NCI-H1930 (cell line): ENCODE measurements around the gene ADARB2.
"Not testable (repeated sequence)": the region's sequence is repeated elsewhere in the genome, so short reads cannot be mapped to it uniquely, and the experiment has no call there.

ENCODE experiments used
- DNase-seq, 2 experiments: peaks; one replicate each; lab custom pipeline; 2025; lab: John Stamatoyannopoulos, UW

ADARB2 gene

DNA sequence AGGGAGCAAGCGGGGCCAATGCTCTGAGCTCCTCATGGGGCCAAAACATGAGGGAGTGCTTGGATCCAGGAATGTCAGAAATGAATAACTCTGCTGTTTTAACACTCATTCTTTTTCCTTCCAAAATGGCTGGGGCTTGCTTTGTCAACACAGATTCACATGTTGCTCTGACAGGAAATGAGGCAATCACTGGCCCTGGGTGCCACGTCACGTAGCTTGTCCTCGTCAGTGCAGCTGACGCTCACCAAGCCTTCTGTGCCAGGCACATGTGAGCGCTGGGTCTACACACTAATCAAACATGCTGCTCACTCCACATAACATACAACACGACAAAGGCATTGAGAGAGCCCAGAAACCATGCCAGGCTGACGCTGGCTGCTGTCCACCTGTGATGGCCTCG, 482.2 kb downstream of the ADARB2 start:
- DNase-seq = no peak

DNA sequence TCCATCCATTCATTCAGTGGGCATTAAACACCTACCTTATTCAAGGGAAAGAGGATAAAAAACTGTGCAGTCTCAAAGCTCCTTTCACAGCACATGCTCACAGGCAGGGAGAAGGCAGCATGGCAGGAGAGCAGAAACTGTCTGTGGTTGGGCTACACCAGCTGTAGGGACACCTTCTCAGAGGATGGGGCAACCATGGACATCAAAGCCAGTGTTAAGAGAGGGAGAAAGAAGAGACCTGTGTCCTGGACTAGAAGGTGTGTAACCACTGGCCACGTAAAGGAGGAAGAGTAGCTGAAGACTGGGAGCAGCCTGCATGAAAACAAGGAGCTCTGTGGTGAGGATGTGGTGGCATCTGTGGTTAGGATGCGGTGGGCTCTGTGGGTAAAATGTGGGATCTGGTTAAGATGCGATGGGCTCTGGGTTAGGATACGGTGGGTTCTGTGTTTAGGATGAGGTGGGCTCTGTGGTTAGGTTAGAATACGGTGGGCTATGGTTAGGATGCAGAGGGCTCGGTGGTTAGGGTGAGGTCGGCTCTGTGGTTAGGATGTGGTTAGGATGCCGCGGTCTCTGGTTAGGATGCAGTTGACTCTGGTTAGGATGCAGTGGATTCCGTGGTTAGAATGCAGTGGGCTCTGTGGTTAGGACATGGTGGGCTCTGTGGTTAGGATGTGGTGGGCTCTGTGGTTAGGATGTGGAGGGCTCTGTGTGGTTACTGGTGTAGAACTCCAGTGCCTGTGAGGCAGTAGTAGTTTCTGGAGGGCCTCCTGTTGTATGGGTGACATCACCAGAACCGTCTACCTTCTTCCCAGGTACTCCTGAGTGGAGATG, 483.6 kb downstream of the ADARB2 start:
- no peak for DNase-seq

DNA sequence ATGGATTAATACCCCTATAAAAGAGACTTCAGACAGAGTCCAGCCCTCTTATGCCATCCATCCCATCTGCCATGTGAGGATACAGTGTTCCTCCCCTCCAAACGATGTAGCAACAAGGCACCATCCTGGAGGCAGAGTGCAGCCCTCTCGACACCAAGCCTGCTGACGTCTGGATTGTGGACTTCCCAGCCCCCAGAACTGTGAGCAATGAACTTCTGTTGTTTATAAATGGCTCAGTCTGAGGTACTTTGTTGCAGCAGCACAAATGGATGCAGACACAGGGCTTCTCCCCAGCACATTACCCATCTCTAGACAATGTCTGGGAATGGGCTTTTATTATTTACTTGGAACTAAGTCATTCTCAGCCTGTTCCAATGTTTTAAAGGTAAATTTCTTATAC, 485.6 kb downstream of the ADARB2 start:
- DNase-seq = no peak

DNA sequence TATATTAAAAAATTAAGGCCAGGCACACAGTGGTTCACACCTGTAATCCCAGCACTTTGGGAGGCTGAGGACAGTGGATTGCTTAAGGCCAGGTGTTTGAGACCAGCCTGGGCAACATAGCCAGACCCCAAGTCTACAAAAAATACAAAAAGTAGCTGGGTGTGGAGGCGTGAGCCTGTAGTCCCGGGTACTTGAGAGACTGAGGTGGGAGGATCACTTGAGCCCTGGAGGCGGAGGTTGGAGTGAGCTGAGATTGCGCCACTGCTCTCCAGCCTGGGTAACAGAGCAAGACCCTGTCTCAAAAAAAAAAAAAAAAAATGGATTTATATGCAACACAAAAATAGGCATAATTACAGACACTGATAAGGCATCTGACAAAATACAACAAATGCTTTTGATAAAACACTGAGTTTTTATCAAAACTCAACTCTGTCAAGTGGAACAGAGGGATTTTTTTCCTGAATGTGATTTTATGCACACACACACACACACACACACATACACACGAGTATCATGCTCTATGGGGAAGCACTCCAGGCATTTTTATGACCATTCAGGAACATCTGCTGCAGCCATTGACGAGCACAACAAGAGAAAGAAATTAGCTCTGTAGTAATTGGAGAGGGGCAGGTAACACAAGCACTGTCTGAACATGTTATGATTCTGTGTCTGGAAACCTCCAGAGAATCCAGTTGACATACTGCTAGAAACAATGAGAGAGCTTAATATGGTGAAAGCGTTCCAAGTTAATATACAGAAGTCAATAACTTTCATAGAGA, 488.0 kb downstream of the ADARB2 start:
- DNase-seq = no peak

DNA sequence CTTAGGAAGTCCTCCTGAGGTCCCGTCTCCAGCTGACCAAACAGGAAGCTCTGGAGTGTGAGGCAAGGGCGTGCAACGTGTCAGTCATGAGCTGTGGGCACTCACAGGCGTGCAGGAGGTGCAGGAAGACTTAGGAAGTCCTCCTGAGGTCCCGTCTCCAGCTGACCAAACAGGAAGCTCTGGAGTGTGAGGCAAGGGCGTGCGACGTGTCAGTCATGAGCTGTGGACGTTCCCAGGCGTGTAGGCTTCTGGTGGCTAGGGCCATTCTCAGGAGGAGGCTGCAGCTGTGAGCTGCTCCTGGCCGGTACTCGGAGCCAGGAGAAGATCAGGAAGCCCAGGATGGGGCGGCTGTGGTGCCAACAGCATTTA, 489.1 kb downstream of the ADARB2 start:
- DNase-seq = not testable (repeated sequence)

DNA sequence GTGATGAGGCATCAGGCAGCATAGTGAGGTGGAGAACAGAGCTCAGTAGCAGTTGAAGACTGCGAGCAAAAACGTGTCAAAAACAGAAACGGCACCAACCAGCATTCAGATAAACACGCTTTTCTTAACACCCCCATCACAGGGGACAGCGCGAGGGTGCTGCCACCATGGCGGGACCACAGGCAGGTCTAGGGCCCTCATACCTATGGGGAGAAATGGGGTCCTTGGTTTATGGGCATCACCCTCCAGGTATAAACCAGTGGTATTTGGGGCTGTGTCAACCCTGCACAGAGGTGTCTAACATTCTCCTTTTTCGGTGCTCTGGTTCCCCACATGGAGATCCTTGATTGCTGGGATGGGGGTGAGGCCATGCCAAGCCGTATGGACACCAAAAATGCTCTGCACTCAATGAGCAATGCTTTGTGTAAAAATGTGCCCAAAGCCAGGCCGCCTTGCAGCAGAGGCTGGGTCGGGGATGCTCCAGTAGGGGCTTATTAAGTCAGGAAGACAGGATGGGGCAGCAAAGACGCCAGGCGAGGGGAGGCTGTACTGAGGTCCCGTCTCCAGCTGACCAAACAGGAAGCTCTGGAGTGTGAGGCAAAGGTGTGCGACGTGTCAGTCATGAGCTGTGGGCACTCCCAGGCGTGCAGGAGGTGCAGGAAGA, 489.6 kb downstream of the ADARB2 start:
- no peak for DNase-seq

DNA sequence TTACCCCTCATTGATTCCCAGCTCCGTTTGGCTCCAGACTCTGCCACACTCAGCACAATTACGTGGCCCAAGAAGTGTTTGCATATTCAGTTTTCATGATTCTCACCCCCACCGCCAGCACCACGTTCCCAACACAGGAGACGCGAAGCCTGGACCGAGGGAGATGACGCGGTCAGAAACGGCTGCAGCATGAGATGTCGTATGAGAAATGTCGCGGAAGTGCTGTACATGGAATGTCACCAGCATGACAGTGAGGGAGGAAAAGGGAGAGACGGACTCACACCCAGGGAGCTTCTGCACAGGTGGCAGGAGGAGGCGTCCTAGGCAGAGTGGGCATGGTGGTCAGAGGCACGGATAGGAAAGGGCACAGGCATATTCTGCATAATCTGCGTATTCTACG, 492.8 kb downstream of the ADARB2 start:
- DNase-seq = no peak

DNA sequence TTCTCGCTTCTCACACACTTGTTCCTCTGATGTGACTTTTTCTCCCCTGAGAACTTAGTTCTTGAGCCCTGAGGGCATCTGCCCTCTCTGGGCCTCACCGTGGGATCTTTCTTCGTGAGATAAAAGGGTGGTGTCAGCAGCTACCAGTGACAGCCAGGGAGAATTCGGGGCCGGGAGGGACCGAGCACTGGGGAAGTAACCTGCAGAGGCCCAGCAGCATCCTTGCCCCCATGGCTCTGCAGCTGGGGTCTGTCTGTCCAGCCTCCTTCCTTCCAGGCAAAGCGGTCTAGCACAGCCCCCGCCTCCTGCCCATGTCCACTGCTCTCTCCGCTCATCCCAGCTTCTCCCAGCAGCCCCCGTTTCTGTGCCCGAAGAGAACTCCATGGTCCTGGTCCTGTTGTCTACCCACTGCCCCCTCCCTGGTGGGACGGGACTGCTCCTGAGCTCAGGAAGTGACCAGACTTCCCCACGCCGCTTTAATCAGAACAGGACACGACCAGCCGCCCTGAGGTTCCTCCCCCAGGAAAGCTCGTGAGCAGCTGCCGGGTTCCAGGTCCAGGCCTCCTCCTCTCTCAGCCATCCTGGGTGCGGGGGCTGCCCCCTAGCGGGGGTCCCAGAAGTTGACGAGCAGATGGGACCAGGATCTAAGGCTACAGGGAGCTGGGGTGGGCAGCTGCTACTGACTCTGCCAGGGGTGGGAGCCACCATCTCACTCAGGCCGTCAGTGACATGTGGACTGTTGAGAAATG, 493.7 kb downstream of the ADARB2 start:
- no peak for DNase-seq

DNA sequence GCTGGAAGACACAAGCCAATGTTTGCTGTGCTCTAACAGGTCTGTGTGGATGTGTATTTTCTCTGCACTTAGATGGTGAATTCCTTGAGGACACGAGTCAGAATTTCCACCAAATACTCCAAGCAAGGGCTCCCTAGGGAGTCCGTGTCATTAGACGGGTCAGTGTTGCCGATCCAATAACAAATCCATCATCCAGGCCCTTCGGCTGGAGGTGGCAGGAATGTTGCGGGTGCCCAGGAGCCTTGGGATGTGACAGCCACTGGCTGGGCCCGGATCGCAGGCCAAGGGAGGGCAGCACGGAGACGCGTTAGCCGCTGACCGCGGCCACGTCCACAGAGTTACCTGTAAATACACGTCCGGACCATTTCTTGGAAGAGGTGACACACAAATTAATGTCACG, 494.4 kb downstream of the ADARB2 start:
- no peak for DNase-seq

DNA sequence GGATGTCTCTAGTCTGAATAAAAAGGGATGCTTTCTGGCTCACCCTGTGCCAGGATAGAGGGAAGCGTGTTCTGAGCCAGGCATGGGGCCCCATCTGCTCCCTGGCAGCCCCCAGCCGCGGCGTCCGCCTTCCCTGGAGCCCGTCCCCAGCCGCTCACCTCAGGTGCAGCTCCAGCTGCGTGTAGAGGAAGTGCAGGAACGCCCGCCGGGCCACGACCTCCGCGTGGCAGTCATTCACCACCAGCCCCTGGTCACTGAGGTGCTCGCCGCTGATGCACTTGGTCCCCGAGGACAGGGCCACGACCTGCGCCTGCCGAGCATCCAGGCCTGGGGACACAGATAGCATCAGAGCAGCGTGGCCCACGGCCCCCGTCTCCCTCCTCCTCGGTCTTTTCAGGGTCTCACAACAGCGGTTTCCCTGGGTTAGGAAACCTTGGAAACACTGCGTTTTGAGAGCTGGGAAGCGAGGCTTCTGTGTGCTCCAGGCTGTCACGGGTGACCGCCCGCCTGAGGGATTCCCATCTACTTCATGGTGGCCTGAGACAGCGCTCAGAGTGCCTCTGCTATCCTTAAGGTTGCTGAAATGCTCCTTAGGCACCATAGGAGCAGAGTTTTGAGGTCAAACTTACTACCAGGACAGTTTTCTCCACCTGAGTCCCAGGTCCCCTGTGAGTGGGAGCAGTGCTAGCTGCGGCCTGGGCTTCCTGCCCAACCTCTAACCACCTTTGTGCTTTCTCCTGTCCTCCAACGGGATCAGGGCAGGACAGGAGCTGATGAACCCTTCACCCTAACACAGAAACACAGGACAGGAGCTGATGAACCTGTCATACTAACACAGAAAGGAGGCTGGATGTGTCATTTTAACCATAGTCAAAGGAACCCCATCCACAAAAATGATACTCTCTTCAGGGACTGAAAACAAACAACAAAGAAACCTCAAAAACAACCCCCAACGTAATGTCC, 495.1 kb downstream of the ADARB2 start:
- no peak for DNase-seq

DNA sequence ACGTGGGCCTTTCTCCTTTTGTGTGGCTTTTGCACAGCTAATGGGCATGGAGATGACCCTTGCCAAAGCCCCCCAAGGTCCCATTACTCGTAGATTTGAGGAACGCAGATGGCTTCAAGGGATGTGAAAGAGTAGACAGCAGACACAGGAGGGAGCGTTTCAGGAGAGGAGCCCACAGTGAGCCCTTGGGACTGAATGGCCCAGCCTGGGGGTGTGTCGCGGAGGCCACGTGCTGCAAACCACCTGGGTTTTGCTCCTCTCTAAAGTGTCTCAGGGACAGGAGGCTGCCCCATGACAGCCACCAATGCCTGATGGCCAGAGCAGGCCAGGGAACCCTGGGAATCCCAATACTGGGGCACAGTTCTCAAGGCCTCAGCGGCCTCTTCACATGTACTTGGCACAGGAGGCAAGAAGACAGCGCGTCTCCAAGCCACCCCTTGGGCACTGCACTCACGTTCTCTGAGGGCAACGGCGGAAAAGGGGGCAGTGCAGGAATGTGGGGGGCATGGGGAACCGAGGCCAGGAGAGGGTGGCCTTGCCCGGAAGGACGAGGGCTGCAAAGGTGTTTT, 495.9 kb downstream of the ADARB2 start:
- DNase-seq = no peak

DNA sequence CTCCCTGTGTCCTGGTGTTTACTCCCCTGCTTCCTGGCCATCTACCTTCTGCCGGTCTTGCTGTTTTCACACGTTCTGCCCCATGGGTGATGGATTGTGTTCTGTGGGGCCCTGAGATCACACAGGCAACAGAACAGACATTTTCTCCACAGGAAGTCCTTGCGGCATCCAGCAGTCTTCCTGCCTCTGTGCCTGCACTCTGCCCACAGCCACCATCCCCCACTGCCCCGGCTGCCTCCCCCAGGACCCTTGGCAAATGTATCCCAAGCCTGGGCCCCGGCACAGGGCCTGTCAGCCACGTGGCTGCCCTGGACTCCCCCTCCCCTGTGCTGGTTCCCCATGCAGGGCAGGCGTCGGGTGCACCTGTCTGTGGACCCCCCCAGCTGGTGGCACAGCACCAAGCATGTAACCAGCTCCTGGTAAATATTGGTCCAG, 497.0 kb downstream of the ADARB2 start:
- DNase-seq = no peak

DNA sequence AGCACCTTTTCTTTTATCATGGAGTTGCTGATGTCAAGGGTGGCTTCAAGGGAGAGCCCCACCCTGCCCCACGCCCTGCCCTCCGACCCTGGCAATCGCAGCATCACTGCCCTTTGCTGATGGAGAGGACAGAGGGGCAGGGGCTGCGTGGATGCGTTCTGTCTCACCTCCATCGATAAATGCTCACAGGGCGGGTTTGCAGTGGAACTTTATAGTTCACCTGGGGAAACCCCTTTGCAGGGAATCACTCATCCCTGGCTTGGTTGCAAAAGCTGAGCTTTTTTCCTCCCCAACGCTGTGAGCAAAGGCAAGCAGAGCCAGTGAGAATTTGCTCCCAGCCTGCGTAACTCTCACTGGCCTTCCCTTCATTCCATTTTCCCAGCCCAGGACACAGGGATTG, 504.3 kb downstream of the ADARB2 start:
- DNase-seq = no peak

DNA sequence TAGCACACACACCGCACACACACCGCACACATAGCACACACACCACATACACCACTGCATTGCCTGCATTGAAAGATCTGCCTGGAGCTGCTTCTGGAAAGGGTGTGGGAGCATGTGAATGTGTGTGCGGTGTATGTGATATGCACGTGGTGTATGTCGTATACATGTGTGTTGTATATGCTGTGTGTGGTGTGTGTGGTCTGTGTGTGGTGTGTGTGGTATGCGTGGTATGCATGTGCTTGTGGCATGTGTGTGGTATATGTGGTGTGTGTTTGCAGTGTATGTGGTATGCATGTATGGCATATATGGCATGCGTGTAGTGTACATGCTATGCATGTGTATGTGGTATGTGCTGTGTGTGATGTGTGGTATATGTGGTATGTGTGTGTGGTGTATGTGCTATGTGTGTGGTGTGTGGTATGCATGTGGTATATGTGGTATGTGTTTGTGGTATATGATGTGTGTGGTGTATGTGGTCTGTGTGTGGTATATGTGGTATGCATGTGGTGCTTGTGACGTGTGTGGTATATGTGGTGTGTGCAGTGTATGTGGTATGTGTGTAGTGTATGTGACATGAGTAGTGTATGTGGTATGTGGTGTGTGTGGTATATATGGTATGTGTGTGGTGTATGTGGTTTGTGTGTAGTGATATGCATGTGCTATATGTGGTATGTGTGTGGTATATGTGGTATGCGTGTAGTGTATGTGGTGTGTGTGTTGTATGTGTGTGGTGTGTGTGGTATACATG, 505.0 kb downstream of the ADARB2 start:
- no peak for DNase-seq

DNA sequence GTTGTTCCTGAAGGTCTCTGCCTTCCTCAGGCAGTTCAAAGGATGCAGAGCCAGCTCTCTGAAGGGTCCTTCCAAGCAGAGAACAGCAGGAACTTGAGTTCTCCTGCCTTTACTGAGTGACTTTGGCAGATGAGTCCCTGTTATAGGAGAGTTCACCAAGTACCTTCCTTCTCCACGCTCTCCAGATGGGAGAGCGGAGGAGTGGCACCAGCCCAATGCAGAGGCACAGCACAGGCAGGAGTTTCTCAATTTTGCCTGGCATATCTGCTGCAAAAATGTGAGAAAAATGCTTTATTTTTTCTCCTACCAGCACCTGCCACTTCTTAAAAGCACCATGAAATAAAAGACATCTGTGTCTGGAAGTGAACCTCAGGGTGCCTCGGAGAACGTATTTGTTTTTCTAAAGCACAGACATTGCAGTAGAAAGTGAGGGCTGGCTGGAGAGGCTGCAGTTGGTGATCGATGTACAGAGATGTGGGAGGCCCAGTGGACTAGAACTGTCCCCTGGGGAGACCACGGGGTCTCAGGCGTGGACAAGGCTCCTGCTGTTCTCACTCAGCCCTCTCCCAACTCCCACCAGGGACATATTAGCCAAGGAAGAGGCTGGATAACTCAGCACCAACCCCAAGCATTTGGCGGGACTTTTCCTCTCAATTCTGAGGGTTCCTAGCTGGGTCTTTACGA, 506.6 kb downstream of the ADARB2 start:
- DNase-seq = no peak

DNA sequence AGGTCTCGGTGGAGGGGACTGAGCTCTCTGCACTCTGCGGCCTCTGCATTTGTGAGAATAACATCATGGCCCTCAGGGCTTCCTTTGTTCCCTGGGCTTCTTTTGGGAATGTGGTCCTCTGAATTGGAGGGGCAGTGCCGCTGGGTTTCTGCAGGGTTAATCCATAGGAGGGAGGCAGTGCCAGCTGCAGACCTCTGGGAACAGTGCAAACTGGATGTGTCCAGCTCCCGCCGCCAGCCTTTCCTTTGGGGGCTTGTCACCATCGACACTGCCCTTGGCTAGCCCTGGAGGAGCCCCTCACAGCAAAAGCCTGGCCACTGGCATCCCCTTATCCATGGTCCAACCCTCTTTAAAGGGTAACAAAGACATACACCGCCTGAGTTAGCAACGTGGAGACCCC, 507.2 kb downstream of the ADARB2 start:
- no peak for DNase-seq

DNA sequence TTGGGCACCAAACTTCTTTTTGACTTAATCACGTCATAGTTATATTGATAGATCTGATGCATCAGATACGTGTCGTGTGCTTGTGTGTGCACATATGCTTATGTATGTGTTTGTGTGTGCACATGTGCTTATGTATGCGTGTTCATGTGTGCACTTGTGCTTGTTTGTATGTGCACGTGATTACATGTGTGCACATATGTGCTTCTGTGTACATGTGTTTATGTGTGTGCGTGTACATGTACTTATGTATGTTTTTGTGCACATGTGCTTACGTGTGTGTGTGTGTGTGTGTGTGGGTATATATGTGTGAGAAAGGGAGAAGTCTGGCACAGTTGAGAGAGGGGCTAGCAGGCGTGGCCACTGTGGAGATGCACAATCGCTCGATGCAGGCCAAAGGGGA, 507.8 kb downstream of the ADARB2 start:
- DNase-seq = no peak

DNA sequence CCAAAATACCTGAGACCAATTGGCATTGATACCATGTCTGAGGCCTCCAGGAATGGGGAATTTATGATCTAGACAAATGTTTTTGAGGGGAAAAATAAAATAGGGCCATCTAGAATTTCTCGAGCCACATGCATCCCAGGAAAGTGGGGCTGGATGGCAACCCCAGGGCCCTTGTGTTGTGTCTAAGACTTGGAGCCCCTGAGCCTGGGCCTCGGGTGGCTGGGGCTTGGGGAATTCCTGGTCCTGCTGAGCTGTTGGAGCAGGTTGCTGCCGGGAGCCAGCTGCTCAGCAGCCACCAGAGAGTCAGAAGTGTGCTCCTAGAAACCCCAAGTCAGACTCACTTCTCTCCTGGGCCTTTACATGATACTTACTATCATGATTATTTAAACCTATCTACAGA, 508.2 kb downstream of the ADARB2 start:
- DNase-seq = no peak

DNA sequence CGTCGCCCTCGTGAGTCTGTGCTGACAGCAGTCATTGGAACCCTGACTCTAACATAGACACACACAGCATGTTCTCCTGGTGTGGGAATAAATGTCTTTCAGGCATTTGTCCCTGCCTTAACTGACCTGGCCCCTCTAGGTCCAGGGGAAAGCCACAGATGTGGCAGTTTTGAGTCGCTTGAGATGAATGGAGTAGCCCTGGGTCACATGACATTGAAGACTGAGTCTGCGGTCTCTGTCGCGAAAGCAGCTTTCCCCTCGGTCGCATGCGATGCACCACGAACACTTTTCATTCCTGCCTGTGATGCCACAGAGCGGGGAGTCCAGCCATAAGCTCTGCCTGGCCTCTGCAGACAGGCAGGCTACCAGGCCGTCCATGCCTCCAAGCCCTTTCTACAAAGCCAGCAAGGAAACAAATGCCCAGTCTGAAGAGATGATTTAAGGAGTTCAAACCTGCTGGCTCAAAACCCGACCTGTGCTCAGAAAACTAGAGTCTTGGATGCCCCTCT, 508.8 kb downstream of the ADARB2 start:
- DNase-seq = no peak
